ENCODE measurements around the gene TCF4.

The TCF4 gene

DNA sequence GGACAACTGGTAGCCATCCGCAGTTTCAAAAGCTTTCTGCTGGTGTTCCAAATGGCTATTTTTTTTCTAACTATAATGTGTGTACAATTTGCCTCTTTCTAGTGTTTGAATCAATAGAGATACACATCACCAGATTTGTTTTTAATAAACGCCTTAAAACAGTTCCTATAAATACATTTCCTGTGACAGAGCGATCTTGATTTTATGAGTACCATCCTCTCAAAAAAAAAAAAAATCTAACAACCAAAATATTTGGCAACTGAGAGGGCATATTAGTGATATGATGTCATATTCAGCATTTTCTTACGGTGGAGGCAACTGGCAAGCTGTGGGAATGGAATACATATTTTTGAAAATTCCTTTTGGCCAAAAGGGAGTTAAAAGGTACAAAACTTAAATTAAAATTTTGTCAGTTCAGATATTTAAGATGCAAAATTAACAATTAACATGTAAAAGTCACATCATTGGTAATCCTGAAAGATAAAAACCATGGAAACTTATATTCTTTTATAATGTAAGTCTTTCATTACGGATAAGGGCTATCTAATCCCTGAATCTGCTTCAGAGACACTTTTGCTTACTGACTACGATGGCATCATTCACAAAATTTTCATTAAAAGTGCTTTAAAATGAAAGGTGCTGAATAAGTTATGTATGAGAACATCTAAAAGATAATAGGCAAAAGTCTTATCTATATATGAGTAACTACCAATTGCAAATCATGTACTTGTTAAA is 268.4 kb downstream of the TCF4 start:
- no peak overlapping the region for H3K4me3 ChIP-seq (ENCODE audit: low read length)
- peaks cover 51% of the 10 kb centered on the region for H3K4me1 ChIP-seq (ENCODE audit: control insufficient read depth, low read depth, low read length)
- H3K9ac ChIP-seq (ENCODE audit: low read length), result no peak overlapping the region
- H3K9me3 ChIP-seq (ENCODE audit: control insufficient read depth, low read depth, low read length), result no peaks in the 10 kb centered on the region
- no peak overlapping the region for H3K27ac ChIP-seq (ENCODE audit: low read length)
- H3K27me3 ChIP-seq (ENCODE audit: control insufficient read depth, insufficient read depth, low read length), result no peaks in the 10 kb centered on the region
- no peaks in the 10 kb centered on the region for H3K36me3 ChIP-seq (ENCODE audit: control insufficient read depth, low read depth, low read length)

DNA sequence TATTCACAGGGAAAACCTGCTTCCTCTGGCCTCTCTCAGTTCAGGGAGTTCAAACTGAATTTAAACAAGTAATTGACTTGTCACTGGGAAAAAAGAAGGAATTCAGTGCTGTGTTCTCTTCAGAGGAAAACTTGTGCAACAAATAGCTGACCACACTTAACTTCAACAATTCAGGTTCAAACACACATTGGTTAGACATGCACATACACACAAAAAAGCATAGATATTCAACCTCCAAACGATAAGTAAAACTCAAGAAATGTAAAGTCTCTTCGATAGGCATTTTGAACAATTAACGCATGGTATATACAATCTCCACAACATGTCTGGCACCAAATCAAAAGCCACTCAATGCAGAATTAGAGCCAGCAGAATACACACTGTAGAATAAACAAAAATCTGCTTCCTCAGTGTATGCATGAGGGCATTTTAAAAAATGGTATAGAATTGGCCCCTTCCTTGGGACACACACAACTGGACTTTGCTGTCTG is 269.0 kb downstream of the TCF4 start:
- no peaks in the 10 kb centered on the region for H3K9me3 ChIP-seq (ENCODE audit: control insufficient read depth, low read depth, low read length)
- H3K36me3 ChIP-seq (ENCODE audit: control insufficient read depth, low read depth, low read length), result no peaks in the 10 kb centered on the region
- H3K4me1 ChIP-seq (ENCODE audit: control insufficient read depth, low read depth, low read length), result peaks cover 52% of the 10 kb centered on the region
- no peak overlapping the region for H3K4me3 ChIP-seq (ENCODE audit: low read length)
- no peak overlapping the region for H3K27ac ChIP-seq (ENCODE audit: low read length)
- no peaks in the 10 kb centered on the region for H3K27me3 ChIP-seq (ENCODE audit: control insufficient read depth, insufficient read depth, low read length)
- no peak overlapping the region for H3K9ac ChIP-seq (ENCODE audit: low read length)

DNA sequence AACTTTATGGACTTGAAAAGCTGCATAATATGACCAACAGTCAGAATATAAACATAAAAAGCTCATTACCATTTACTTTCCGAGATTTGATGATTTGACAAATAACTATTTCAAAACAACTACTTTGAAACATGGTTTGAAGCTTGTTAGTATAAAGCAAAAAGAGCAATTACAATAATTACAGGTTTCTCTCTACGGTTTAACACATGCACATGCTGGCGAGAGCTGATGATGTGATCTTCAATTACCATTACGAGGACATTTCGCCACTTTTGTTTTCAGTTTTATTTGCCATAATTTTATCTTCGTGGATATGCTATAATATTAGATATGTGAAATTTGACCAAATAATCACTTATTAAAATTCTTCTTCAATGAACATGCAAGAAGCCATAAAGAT is 270.1 kb downstream of the TCF4 start:
- peaks cover 52% of the 10 kb centered on the region for H3K4me1 ChIP-seq (ENCODE audit: control insufficient read depth, low read depth, low read length)
- H3K9me3 ChIP-seq (ENCODE audit: control insufficient read depth, low read depth, low read length), result no peaks in the 10 kb centered on the region
- H3K27ac ChIP-seq (ENCODE audit: low read length), result no peak overlapping the region
- no peak overlapping the region for H3K9ac ChIP-seq (ENCODE audit: low read length)
- H3K27me3 ChIP-seq (ENCODE audit: control insufficient read depth, insufficient read depth, low read length), result no peaks in the 10 kb centered on the region
- H3K36me3 ChIP-seq (ENCODE audit: control insufficient read depth, low read depth, low read length), result no peaks in the 10 kb centered on the region
- H3K4me3 ChIP-seq (ENCODE audit: low read length), result no peak overlapping the region

DNA sequence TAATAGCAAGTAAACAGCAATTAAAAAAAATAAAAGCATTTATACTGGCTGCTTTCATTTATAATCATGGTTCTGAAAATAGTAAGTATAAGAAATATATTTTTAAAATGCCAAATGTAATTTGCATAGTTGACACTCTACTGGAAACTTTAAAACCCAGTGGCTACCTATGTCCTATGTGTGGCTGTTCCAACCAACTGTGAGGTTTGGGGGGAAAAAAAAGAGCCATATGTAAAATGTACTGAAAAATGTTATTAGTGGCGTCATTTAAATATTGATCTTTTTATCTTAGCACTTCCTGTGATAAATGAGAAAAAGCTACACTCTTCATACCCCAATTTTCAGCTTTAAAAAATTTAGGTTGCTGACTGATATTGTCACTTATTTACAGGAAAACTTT is 270.7 kb downstream of the TCF4 start:
- Histone ChIP-seq H3K36me3 (ENCODE audit: control insufficient read depth, low read depth, low read length) (no peaks in the 10 kb centered on the region), H3K9ac (ENCODE audit: low read length) (no peak overlapping the region), H3K4me1 (ENCODE audit: control insufficient read depth, low read depth, low read length) (peaks cover 54% of the 10 kb centered on the region), H3K27me3 (ENCODE audit: control insufficient read depth, insufficient read depth, low read length) (no peaks in the 10 kb centered on the region), H3K4me3 (ENCODE audit: low read length) (no peak overlapping the region), H3K27ac (ENCODE audit: low read length) (no peak overlapping the region), H3K9me3 (ENCODE audit: control insufficient read depth, low read depth, low read length) (no peaks in the 10 kb centered on the region)

DNA sequence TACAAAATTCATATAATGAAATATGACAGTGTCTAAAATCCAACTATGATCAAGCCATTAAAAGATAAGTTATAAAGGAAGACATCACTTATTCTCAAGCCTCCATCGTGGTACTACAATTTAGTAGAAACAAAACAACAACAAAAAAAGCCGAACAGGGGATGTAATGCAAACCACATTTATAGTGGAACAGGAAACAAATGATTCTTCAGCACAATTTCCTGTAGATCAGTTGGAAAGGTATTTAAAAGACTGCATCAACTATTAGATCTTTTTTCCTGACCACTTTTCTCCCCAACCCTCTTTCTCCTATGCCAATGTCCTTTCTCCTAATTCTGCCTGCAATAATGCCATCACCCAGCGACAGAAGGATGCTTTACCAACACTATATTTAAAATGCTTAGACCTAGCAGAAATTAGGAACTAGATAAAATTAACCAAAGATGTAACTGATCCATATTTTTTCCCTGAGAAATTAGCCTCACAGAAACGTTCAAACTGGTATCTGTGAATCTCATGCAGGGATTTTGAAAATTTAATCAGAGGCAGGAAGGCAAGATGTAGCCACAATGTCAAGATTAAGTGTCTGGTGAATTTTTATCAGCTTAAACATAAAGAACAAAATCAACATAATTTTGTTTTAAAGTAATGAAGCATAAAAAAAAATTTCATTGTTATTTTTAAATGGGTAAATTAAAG is 271.4 kb downstream of the TCF4 start:
- H3K36me3 ChIP-seq (ENCODE audit: control insufficient read depth, low read depth, low read length), result no peaks in the 10 kb centered on the region
- no peak overlapping the region for H3K9ac ChIP-seq (ENCODE audit: low read length)
- H3K4me3 ChIP-seq (ENCODE audit: low read length), result no peak overlapping the region
- H3K9me3 ChIP-seq (ENCODE audit: control insufficient read depth, low read depth, low read length), result no peaks in the 10 kb centered on the region
- peaks cover 55% of the 10 kb centered on the region for H3K4me1 ChIP-seq (ENCODE audit: control insufficient read depth, low read depth, low read length)
- no peak overlapping the region for H3K27ac ChIP-seq (ENCODE audit: low read length)
- no peaks in the 10 kb centered on the region for H3K27me3 ChIP-seq (ENCODE audit: control insufficient read depth, insufficient read depth, low read length)

DNA sequence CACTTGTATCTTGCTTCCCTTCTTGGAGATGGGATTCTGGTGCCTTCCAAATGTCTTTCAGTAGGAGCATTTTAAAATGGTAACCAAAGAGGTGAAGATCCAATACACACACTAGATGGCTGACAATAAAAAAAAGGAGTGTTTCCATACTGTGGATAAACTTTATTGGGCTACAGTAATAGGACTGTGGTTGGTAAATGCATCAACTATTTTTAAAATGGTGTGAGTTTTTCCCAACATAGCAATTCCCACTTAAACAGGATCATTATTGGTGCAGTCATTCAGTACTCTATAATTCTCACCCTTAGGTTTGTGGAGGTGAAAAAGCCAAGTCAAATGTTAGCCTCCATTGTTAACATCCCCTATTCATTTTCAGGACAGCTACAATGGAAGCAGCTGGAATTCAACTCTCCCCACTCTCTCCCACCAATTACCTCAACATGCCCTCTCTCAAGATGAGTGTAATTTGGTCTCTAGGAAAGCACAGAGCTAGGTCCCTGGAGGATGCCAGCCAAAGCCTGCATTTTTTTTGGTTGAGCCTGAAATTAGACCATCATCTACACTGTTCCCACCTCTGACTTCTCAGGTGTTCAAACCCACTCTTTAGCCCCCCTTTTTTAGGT is 273.3 kb downstream of the TCF4 start:
- H3K4me3 ChIP-seq (ENCODE audit: low read length), result no peak overlapping the region
- H3K27me3 ChIP-seq (ENCODE audit: control insufficient read depth, insufficient read depth, low read length), result no peaks in the 10 kb centered on the region
- H3K36me3 ChIP-seq (ENCODE audit: control insufficient read depth, low read depth, low read length), result no peaks in the 10 kb centered on the region
- H3K9ac ChIP-seq (ENCODE audit: low read length), result no peak overlapping the region
- H3K4me1 ChIP-seq (ENCODE audit: control insufficient read depth, low read depth, low read length), result peaks cover 49% of the 10 kb centered on the region
- no peaks in the 10 kb centered on the region for H3K9me3 ChIP-seq (ENCODE audit: control insufficient read depth, low read depth, low read length)
- peak overlapping the region; percentile 3 for H3K27ac ChIP-seq (ENCODE audit: low read length)

DNA sequence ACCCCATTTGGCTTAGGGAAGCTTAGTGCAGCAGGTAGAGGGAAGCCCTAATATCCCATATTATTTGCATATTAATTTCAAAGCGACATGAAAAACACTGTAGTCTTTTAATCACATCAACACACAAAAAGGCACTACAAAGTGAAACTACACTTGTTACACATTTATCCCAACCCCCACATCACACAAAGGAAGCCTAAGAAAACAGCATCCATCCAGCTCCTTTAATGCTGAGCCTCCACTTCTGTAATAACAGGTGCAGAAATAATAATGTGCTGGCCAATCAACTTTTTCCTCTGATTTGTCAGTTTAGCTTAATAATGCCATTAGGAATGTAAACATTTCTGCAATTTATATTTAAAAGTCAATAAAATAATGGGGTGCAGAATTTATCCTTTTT is 274.0 kb downstream of the TCF4 start:
- H3K4me3 ChIP-seq (ENCODE audit: low read length), result no peak overlapping the region
- no peaks in the 10 kb centered on the region for H3K27me3 ChIP-seq (ENCODE audit: control insufficient read depth, insufficient read depth, low read length)
- H3K9ac ChIP-seq (ENCODE audit: low read length), result no peak overlapping the region
- H3K36me3 ChIP-seq (ENCODE audit: control insufficient read depth, low read depth, low read length), result no peaks in the 10 kb centered on the region
- peaks cover 47% of the 10 kb centered on the region for H3K4me1 ChIP-seq (ENCODE audit: control insufficient read depth, low read depth, low read length)
- H3K27ac ChIP-seq (ENCODE audit: low read length), result no peak overlapping the region
- H3K9me3 ChIP-seq (ENCODE audit: control insufficient read depth, low read depth, low read length), result no peaks in the 10 kb centered on the region

DNA sequence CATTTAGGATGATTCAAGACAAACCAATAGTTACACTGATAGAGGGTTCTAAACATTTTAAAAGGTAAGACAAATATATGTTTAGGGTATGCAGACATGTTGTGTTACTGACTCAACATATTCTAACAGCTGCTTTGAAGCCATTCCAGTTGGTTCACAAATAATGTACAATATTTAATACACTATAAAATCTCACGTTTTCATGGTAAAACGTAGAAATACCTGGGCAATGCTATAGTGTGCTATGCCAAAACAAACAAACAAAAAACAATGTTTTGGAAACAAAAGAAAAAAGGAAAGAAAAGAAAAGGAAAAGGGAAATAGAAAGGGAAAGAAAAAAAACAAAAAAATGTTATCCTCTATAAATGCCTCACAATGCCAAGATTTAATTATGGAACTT is 277.1 kb downstream of the TCF4 start:
- H3K36me3 ChIP-seq (ENCODE audit: control insufficient read depth, low read depth, low read length), result no peaks in the 10 kb centered on the region
- no peaks in the 10 kb centered on the region for H3K27me3 ChIP-seq (ENCODE audit: control insufficient read depth, insufficient read depth, low read length)
- H3K4me3 ChIP-seq (ENCODE audit: low read length), result no peak overlapping the region
- no peak overlapping the region for H3K9ac ChIP-seq (ENCODE audit: low read length)
- no peaks in the 10 kb centered on the region for H3K9me3 ChIP-seq (ENCODE audit: control insufficient read depth, low read depth, low read length)
- H3K27ac ChIP-seq (ENCODE audit: low read length), result no peak overlapping the region
- peaks cover 34% of the 10 kb centered on the region for H3K4me1 ChIP-seq (ENCODE audit: control insufficient read depth, low read depth, low read length)

DNA sequence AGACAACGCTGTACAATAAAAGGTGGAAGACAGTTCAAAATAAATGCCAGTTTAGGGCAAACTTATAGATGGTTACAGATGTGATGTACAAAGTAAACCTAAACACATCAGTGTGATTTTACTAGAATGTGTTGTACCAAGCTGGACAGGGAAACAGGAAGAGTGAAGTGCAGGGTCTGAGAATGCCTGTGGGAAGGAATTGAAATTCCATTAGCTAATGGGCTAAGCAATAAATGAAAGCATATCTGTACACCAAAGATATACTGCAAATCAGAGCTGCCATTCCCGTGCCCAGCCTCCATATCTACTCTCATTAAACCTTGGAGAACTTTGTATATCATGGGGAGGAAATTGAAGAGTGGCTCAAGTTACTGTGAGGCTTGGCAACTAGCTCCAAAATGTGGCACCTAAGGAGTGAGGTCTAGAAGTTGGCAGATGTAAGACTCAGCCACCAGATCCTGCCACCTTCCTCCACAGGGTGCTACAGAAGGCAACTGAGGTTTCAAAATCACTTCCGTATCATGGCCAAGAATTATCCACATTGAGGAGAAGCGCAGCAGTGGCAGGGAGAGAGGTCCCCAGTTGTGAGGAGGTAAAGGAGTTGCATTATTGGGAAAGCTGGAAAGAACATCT is 277.8 kb downstream of the TCF4 start:
- H3K4me3 ChIP-seq (ENCODE audit: low read length), result no peak overlapping the region

DNA sequence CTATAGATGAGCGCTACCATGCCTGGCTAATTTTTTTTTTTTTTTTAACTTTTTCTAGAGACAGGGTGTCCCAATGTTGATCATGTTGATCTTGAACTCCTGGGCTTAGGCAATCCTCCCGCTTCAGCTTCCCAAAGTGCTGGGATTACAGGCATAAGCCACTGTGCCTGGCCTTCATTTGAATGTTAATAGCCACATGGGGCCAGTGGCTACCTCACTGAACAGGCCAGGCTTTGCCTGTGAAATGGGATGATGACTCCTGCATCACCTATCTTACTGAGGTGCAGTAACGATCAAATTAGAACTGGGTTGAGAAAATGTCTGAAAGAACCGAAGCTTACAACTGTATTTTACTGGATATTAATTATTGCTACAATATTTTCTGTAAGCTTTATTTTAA is 278.7 kb downstream of the TCF4 start:
- Histone ChIP-seq H3K4me1 (ENCODE audit: control insufficient read depth, low read depth, low read length) (peaks cover 26% of the 10 kb centered on the region), H3K36me3 (ENCODE audit: control insufficient read depth, low read depth, low read length) (no peaks in the 10 kb centered on the region), H3K27me3 (ENCODE audit: control insufficient read depth, insufficient read depth, low read length) (no peaks in the 10 kb centered on the region), H3K9me3 (ENCODE audit: control insufficient read depth, low read depth, low read length) (no peaks in the 10 kb centered on the region), H3K27ac (ENCODE audit: low read length) (no peak overlapping the region), H3K9ac (ENCODE audit: low read length) (no peak overlapping the region), H3K4me3 (ENCODE audit: low read length) (no peak overlapping the region)

More for the DNA sequence above, 277.8 kb downstream of the TCF4 start:
- Histone ChIP-seq H3K9ac (ENCODE audit: low read length) (no peak overlapping the region), H3K36me3 (ENCODE audit: control insufficient read depth, low read depth, low read length) (no peaks in the 10 kb centered on the region), H3K9me3 (ENCODE audit: control insufficient read depth, low read depth, low read length) (no peaks in the 10 kb centered on the region), H3K4me1 (ENCODE audit: control insufficient read depth, low read depth, low read length) (peaks cover 29% of the 10 kb centered on the region), H3K27me3 (ENCODE audit: control insufficient read depth, insufficient read depth, low read length) (no peaks in the 10 kb centered on the region), H3K27ac (ENCODE audit: low read length) (no peak overlapping the region)

DNA sequence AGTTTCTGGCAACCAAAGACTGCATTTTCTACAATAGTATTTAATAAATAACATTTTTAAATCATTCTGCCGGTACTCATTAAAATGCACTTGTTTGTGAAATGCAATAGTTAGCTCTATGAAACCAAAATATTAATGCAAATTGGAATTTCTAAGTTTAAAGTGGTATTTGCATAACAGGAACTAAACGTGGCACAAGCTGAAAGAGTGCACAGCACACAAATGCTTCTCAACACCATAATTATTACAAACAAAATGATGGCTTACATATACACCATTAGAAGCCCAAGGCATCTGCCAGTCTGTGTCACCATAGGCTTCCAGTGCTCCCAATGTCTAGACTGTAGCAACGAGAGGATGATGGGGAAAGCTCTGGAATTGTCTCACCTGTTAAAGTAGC is 280.5 kb downstream of the TCF4 start:
- H3K36me3 ChIP-seq (ENCODE audit: control insufficient read depth, low read depth, low read length), result no peaks in the 10 kb centered on the region
- no peaks in the 10 kb centered on the region for H3K27me3 ChIP-seq (ENCODE audit: control insufficient read depth, insufficient read depth, low read length)
- no peaks in the 10 kb centered on the region for H3K9me3 ChIP-seq (ENCODE audit: control insufficient read depth, low read depth, low read length)
- H3K9ac ChIP-seq (ENCODE audit: low read length), result no peak overlapping the region
- H3K4me3 ChIP-seq (ENCODE audit: low read length), result no peak overlapping the region
- H3K4me1 ChIP-seq (ENCODE audit: control insufficient read depth, low read depth, low read length), result peaks cover 17% of the 10 kb centered on the region
- H3K27ac ChIP-seq (ENCODE audit: low read length), result no peak overlapping the region

All from iPS-18a (cell line).